GM21390 (cell line): ENCODE data around the gene CPN1.
"Not testable (repeated sequence)": the region's sequence is repeated elsewhere in the genome, so short reads cannot be mapped to it uniquely, and the experiment has no call there.

ENCODE experiments used
- ATAC-seq: cut with Tn5 transposase; IDR thresholded peaks from one replicate; pipeline ENCODE4 v1.9.1; 2021; ENCODE audit not compliant: unreplicated experiment

Gene CPN1

GRCh38 chr10:100025576-100025975 lies 56.1 kb downstream of the CPN1 start:
- no peak for ATAC-seq

GRCh38 chr10:100024748-100025147 lies 56.9 kb downstream of the CPN1 start:
- no peak for ATAC-seq

GRCh38 chr10:100022403-100022802 lies 59.3 kb downstream of the CPN1 start:
- no peak for ATAC-seq

GRCh38 chr10:100021322-100021721 lies 60.3 kb downstream of the CPN1 start:
- no peak for ATAC-seq

- ATAC-seq = no peak
Measured at GRCh38 chr10:100020886-100021253, 60.8 kb downstream of the CPN1 start.

GRCh38 chr10:100020142-100020885 lies 61.4 kb downstream of the CPN1 start:
- ATAC-seq = peak; percentile 86

DNA sequence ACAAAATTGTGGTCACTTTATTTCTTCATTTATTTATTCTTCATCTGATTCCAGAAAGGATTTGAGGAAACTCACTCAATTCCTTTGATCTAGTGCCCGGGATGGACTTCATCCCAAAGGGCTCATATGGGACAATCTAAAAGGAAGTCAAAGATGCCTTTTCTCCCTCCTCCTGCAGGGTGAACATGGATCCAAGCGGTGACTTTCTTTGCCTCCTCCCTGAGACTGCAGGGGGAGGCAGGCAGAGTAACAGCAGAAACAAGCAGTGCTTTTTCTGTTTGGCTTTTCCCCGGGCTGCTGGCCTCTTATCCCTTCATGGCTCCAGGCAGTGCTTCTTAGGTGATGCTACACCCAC lies 61.9 kb downstream of the CPN1 start:
- ATAC-seq = no peak

DNA sequence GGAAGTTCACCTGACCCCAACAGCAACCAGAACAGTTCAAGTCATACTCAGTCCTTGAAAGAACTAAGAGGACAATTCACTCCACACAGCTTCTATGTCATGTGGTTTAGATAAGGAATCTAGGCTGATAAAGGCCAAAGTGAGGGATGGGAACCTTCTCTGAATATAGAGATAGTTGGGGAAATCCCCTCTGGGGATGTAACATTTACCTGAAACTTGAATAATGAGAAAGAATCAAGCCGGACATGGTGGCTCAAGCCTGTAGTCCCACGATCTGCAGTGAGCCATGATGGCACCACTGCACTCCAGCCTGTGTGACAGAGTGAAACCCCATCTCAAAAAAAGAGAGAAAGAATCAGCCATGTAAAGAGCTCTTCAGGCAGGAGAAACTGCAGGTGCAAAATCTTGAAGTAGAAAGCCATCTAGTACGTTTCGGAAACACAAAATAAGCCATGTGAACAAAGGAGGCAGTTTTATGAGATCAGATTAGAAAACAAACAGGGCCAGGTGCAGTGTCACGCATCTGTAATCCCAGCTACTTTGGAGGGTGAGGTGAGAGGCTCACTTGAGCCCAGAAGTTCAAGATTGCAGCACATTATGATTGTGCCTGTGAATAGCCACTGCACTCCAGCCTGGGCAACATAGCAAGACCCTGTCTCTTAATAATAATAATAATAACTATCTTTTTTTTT lies 67.5 kb downstream of the CPN1 start:
- peak; percentile 82 for ATAC-seq

DNA sequence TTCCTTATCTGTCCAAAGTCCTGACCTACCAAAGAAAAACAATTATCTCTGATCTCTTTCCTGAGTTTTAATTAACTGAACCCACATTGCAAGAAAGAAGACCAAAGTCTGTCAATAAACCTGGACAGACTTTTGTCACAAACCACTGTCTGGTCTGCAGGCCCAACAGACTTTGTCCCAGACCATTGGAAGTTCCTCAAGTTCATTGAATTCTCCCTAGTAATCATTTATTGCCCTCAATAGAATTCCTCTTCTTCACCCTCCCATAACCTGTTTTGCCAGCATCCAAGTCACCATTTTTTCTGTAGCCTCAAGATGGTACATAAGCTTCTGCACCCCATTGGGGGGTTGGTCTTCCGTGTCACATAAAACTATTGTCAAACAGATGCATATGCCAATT lies 68.0 kb downstream of the CPN1 start:
- ATAC-seq = no peak

DNA sequence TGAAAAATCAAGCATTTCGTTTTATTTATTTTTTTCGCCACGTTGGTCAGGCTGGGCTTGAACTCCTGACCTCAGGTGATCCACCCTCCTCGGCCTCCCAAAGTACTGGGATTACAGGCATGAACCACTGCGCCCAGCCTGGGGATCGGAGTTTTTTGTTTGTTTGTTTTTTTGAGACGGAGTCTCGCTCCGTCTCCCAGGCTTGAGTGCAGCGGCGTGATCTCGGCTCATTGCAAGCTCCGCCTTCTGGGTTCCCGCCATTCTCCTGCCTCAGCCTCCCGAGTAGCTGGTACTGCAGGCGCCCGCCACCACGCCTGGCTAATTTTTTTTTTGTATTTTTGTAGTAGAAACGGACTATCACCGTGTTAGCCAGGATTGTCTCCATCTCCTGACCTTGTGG lies 69.8 kb downstream of the CPN1 start:
- not testable (repeated sequence) for ATAC-seq

DNA sequence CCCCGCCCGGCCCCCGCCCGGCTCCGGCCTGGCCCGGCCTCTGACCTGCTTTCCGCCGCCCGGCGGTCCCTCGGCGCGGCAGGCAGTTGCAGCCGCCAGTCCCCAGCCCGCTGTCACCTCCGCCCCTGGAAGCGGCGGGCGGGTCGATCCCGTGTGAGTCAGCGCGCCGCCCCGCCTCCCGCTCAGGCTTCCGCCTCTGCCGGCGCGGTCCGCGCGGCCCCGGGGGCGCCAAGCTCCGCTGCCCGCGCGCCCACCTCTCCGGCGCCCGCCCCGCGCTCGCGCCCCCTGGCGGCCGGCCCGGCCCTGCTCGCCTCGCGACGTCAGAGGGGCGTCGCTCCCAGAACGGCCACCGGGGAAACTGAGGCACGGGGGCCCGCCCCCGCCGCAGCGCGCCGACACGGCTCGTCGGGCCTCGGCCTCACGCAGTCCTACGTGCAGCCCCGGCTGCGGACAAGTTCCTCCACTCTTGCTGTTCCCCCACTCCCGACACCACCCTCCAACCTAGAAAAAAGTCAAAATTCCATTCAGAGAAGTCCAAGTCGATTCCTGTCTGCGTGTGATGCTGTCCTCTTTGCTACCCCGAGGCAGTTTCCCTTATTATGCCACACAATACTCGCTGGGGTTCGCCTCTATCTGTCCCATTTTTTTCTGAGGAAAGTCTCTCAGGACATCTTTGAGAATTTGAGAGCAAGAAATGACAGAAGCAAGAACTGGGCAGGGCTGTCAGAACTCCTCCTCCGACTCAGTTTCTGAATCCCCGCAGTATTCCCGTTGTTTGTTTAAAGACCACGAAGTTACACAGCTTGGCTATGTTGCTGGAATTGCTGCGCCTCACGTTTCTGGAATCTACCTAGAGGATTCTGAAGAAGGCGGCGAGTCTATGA lies 71.6 kb downstream of the CPN1 start, which contains the start of gene DNMBP:
Gene DNMBP, minus strand, starts transcription at position 155 of the 884 bp plus-strand sequence. CDS start 37,823 bp downstream, outside the sequence.
- ATAC-seq = peak; percentile 59

DNA sequence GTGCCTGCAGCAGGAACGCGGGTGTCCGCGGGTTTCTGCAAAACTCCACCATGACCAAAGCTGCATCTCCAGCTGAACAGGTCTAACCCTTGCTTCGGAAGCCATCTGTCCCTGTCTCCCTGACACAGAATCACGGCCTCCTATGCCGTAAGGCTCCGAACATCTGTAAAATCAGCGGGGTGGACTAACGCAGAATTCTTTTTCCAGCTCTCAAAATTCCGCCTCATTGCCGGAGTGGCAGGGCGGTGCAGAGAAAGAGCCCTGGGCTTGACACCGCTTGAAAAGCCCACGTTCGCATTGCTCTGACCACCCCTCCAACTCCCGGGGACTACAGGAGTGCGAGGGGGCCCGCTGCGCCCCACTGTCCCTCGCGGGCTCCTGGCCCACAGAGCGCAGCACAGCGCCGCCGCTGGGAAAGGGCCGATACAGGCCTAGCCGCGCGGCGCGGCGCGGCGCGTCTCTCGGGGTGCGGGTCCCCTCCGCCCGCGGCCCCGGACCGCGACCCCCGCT lies 72.3 kb downstream of the CPN1 start:
- ATAC-seq = peak; percentile 44

GRCh38 chr10:100008708-100009282 lies 72.9 kb downstream of the CPN1 start:
- ATAC-seq = no peak

DNA sequence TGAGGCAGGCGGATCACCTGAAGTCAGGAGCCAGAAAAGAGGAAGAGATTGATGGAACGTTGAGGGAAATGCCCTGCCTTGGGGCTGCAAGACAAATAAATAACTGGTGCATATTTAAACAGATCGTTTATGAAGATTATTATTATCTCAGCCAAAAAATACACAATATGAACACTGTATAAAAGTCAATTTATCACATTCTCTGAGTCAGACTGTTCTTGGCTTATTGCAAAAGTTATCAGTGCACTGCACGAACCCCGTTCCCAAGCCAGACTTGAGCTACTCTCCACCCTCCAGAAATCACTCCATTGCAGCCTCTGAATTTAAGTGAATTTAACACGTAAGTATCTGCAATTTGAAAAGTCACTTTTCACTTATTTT lies 73.5 kb downstream of the CPN1 start:
- no peak for ATAC-seq

DNA sequence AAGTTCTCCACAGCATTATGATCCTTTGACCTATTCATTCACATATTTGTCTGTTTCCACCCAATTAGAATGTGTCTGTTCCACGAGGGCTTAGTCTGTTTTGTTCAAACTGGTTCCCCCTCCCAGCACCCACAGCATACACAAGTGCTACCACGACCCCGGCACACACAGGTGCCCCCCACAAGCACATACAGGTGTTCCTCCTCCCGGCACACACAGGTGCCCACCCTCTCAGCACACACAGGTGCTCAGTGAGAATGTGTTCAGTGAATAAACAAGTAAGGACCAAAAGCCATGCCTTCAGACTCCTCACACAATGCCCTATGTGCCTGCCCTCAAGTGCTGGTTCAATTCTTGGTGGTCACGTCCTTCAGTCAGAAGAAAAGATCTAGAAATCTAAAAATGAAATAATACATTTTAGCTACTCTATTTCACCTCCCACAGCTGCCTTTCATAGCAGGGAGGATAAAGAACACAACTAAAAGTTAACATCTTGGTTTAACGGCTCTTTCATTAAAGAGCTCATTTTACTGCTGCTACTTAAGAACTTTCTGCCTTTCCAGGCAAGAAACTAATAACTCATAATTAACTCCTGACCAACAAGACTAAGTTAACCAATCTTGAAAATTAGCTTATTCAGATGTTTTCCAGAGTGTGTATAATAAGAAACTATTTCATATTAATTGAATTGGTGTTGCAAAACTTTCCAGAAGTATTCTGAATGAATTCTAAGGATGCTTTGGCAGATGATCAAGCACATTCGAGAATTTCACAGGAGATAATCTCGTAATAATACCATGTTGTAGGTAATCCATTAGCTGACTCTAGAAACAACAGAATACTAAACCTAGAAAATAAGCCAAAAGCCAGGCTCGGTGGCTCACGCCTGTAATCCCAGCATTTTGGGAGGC lies 74.2 kb downstream of the CPN1 start:
- ATAC-seq = no peak

GRCh38 chr10:100006243-100006886 lies 75.3 kb downstream of the CPN1 start:
- no peak for ATAC-seq

GRCh38 chr10:100004805-100005510 lies 76.7 kb downstream of the CPN1 start:
- ATAC-seq = no peak

GRCh38 chr10:100000109-100000644 lies 81.5 kb downstream of the CPN1 start:
- ATAC-seq = no peak
